HepG2 (cell line): Measurements from ENCODE around the gene EFL1. TPM values are rescaled to one million over a fixed set of nuclear protein-coding genes. Genes with fewer than 3 reads are reported as not detected.

Source experiments
- ATAC-seq: fragments of 200-7000 bp; cut with Tn5 transposase; 3 replicates; pipeline ENCODE4 v1.9.1; 2020; ENCODE audit warnings: mild to moderate bottlenecking, moderate library complexity
- BruUV-seq: library from RNA; stranded (reverse); fragments of 400-500 nt; replicated peaks from 2 replicates; lab custom pipeline; 2021; lab: Mats Ljungman, UMichigan
- CTCF ChIA-PET: fragments of 300-600 bp; formaldehyde crosslinking; extraction: SDS; loops from one replicate; lab custom pipeline; 2021; ENCODE audit warnings: low total read pairs, inconsistent platforms, low intra/inter-chr PET ratio; lab: Yijun Ruan, JAX
- POLR2A ChIA-PET: fragments of 350-600 bp; sonication (Branson Sonifier 250); formaldehyde crosslinking; loops from one replicate; lab custom pipeline; 2020; ENCODE audit warnings: antibody characterized with exemption, inconsistent platforms; lab: Yijun Ruan, JAX
- DNase-seq: peaks from one replicate; pipeline ENCODE4 v3.0.0-alpha.2; 2015; ENCODE audit warnings: low spot score
- FAIRE-seq: peaks from 3 replicates; lab custom pipeline; 2011; peaks lifted over from hg19 to GRCh38; lab: Jason Lieb, UNC
- H2AFZ ChIP-seq: one replicate; pipeline ENCODE4 v1.6.1; 2011; ENCODE audit warnings: low read length, inconsistent platforms
- H3K27ac ChIP-seq: fragments of 300-600 bp; 3 replicates; pipeline ENCODE4 v1.8.0; 2011; ENCODE audit warnings: mixed run types, mild to moderate bottlenecking, mixed read lengths, low read length, inconsistent platforms; ENCODE audit not compliant: insufficient read depth; ENCODE audit errors: extremely low read length
- H3K27me3 ChIP-seq, 2 experiments: fragments of 200-600 bp in 1 of 2; 2 replicates in 1 of 2; 3 replicates in 1 of 2; pipeline versions ENCODE4 v1.6.0 to v1.8.0; 2011; ENCODE audit warnings: low read length in 2 of 2, mild to moderate bottlenecking in 2 of 2, moderate library complexity in 2 of 2, inconsistent platforms in 1 of 2; ENCODE audit not compliant: insufficient read depth in 2 of 2, control insufficient read depth in 1 of 2
- H3K36me3 ChIP-seq, 2 experiments: fragments of 200-600 bp in 1 of 2; replicated peaks in 1 of 2; 2 replicates in 1 of 2; 3 replicates in 1 of 2; pipeline versions ENCODE4 v1.5.1 to v1.8.0; 2011; ENCODE audit warnings: low read length in 2 of 2, inconsistent platforms in 1 of 2; ENCODE audit not compliant: insufficient read depth in 2 of 2, control insufficient read depth in 1 of 2
- H3K4me1 ChIP-seq: 2 replicates; pipeline ENCODE4 v1.5.1; 2012; ENCODE audit warnings: low read length, inconsistent platforms; ENCODE audit not compliant: insufficient read depth
- H3K4me2 ChIP-seq: 2 replicates; pipeline ENCODE4 v1.6.0; 2011; ENCODE audit warnings: low read depth, low read length, inconsistent platforms
- H3K4me3 ChIP-seq, 3 experiments: fragments of 200-600 bp in 1 of 3; sonication (generic), shearing (Covaris generic) in 1 of 3; replicated peaks in 1 of 3; 2 replicates each; pipeline ENCODE4 v1.5.1; 2011 to 2016; ENCODE audit warnings: low read length in 3 of 3, inconsistent platforms in 2 of 3, low read depth in 2 of 3, mild to moderate bottlenecking in 2 of 3, control low read depth in 1 of 3, mixed read lengths in 1 of 3; ENCODE audit not compliant: insufficient read depth in 1 of 3
- H3K79me2 ChIP-seq: one replicate; pipeline ENCODE4 v1.6.1; 2011; ENCODE audit warnings: low read length, inconsistent platforms; ENCODE audit not compliant: insufficient read depth
- H3K9ac ChIP-seq: 2 replicates; pipeline ENCODE4 v1.6.0; 2011; ENCODE audit warnings: mild to moderate bottlenecking, low read depth, low read length, inconsistent platforms; ENCODE audit not compliant: insufficient read depth
- H3K9me3 ChIP-seq: 2 replicates; pipeline ENCODE4 v1.5.1; 2012; ENCODE audit warnings: mild to moderate bottlenecking, low read length
- H4K20me1 ChIP-seq: 2 replicates; pipeline ENCODE4 v1.6.0; 2011; ENCODE audit warnings: inconsistent platforms, mild to moderate bottlenecking, low read length, moderate library complexity; ENCODE audit not compliant: insufficient read depth
- BHLHE40 ChIP-seq: IDR thresholded peaks from 2 replicates; pipeline ENCODE4 v1.6.1; 2011; ENCODE audit warnings: low read length, improper control_type of control experiment
- EZH2 ChIP-seq: conservative IDR thresholded peaks from 2 replicates; pipeline ENCODE4 v1.6.1; 2012; ENCODE audit warnings: mild to moderate bottlenecking, low read depth, low read length, moderate library complexity
- FOSL1 ChIP-seq: sonication (generic); formaldehyde crosslinking; IDR thresholded peaks from 2 replicates; pipeline ENCODE4 v1.9.0; 2021; ENCODE audit warnings: missing genetic modification reagents, borderline replicate concordance
- GLI4 ChIP-seq: sonication (generic); formaldehyde crosslinking; IDR thresholded peaks from 2 replicates; pipeline ENCODE4 v1.5.1; 2020; ENCODE audit warnings: missing genetic modification reagents, mild to moderate bottlenecking, moderate library complexity, borderline replicate concordance
- MYC ChIP-seq: sonication (generic); formaldehyde crosslinking; IDR thresholded peaks from 2 replicates; pipeline ENCODE4 v1.9.0; 2021; ENCODE audit warnings: missing genetic modification reagents, borderline replicate concordance
- PPARG ChIP-seq: conservative IDR thresholded peaks from 2 replicates; pipeline ENCODE4 v1.6.1; 2016; ENCODE audit warnings: missing biosample characterization, missing genetic modification reagents
- SP4 ChIP-seq: sonication (generic); formaldehyde crosslinking; IDR thresholded peaks from 2 replicates; pipeline ENCODE4 v1.8.1; 2023; ENCODE audit warnings: mild to moderate bottlenecking, missing genetic modification reagents
- TRIM24 ChIP-seq: sonication (generic); formaldehyde crosslinking; IDR thresholded peaks from 2 replicates; pipeline ENCODE4 v1.8.0; 2022; ENCODE audit warnings: mild to moderate bottlenecking, missing genetic modification reagents
- ZNF225 ChIP-seq: sonication (generic); formaldehyde crosslinking; IDR thresholded peaks from 2 replicates; pipeline ENCODE4 v1.4.0; 2020; ENCODE audit warnings: mild to moderate bottlenecking, missing genetic modification reagents
- WGBS: methylation state at CpG from one replicate; pipeline ENCODE4 v1.1.6; 2017; ENCODE audit warnings: low lambda C conversion rate; 5-methylcytosine and 5-hydroxymethylcytosine counted together
- in situ Hi-C: cut with HindIII; loops from 2 replicates; pipeline ENCODE4 v1.10.0; 2017; ENCODE audit warnings: low pct_unique_long_range_greater_than_20kb; ENCODE audit not compliant: extremely low pct_ligation_motif_present
- intact Hi-C: fragments of 100-400 bp; cut with micrococcal nuclease; formaldehyde crosslinking; loops from one replicate; pipeline ENCODE4 v1.10.0; 2022; ENCODE audit not compliant: unreplicated experiment
- polyA plus RNA-seq, 8 experiments: library from polyadenylated mRNA; depleted of rRNA in 3 of 8; stranded (reverse) in 7 of 8; unstranded in 1 of 8; fragments of >200 nt; fragmentation: Illumina TruSeq in 4 of 8; extraction: Trizol in 4 of 8; gene quantifications; 2 replicates each; pipeline versions ENCODE4 v1.2.1 to v1.2.3, GENCODE V29; 2011 to 2016; ENCODE audit warnings: low read depth in 4 of 8, missing spikeins in 1 of 8, mixed read lengths in 1 of 8; ENCODE audit not compliant: insufficient read depth in 1 of 8
- total RNA-seq, 5 experiments: library from RNA; depleted of rRNA; stranded (reverse); fragments of >200 nt; fragmentation: Illumina TruSeq; extraction: Trizol; gene quantifications; 2 replicates each; pipeline ENCODE4 v1.2.3, GENCODE V29; 2016; ENCODE audit warnings: low read depth in 1 of 5

Gene EFL1
- total and polyA plus RNA-seq, 2 of the 13 experiments (the other 11 are each of a cell fraction or from before 2014, with no cell fraction given), result 6.4 to 12.0 TPM

- no peak overlapping the region for H3K27ac ChIP-seq
- no peak overlapping the region for H2AFZ ChIP-seq
- no peak for ATAC-seq
- H3K9ac ChIP-seq, result no peak overlapping the region
- no peak for TF ChIP-seq PPARG (CRISPR knock-in tag)
- TF ChIP-seq FOSL1, result no peak
- TF ChIP-seq TRIM24, result no peak
- TF ChIP-seq GLI4 (CRISPR knock-in tag), result no peak
- no peak for TF ChIP-seq EZH2
- no peak for TF ChIP-seq ZNF225 (CRISPR knock-in tag)
- TF ChIP-seq BHLHE40, result no peak
- TF ChIP-seq MYC (CRISPR knock-in tag), result no peak
- TF ChIP-seq SP4 (CRISPR knock-in tag), result no peak
- H3K9me3 ChIP-seq, result no peaks in the 10 kb centered on the region
- no peak overlapping the region for H3K4me2 ChIP-seq
- no peak for DNase-seq
- H4K20me1 ChIP-seq, result no peaks in the 10 kb centered on the region
- no peak for FAIRE-seq
- intact Hi-C loops (no loop called here), in situ Hi-C loops (no loop called here)
- POLR2A ChIA-PET, result no interaction called here
- peaks cover 7% of the 10 kb centered on the region; the same call in 1 of the 2 replicates for H3K4me1 ChIP-seq
- H3K27me3 ChIP-seq, result no peaks in the 10 kb centered on the region
- peaks cover 0 to 10% of the 10 kb centered on the region in 2 experiments; a peak in 1 of 5 replicates for H3K36me3 ChIP-seq
- H3K4me3 ChIP-seq, result no peak overlapping the region
- 94% methylated on average over 3 of the region's 3 CpGs for WGBS
- CTCF ChIA-PET, result no interaction called here
- H3K79me2 ChIP-seq, result no peaks in the 10 kb centered on the region
- no TSS peak for BruUV-seq
These were observed 136.2 kb downstream of the EFL1 start for GRCh38 chr15:82126346-82126745.
